DMS79 treated with DMSO at 0.1 percent for 48 hours (cell line): Measurements from ENCODE around the gene RAPGEF1.
"Not testable (repeated sequence)": the region's sequence is repeated elsewhere in the genome, so short reads cannot be mapped to it uniquely, and the experiment has no call there.

Source experiments
- DNase-seq: peaks from one replicate; lab custom pipeline; 2025; lab: John Stamatoyannopoulos, UW

Gene RAPGEF1

GRCh38 chr9:131727795-131728545 lies 11.9 kb downstream of the RAPGEF1 start:
- DNase-seq, result peak; percentile 30

GRCh38 chr9:131727184-131727759 lies 12.6 kb downstream of the RAPGEF1 start:
- no peak for DNase-seq

- no peak for DNase-seq
Measured at GRCh38 chr9:131724683-131725082, 15.2 kb downstream of the RAPGEF1 start.

- DNase-seq, result no peak
Measured at GRCh38 chr9:131723632-131724031, 16.2 kb downstream of the RAPGEF1 start.

- DNase-seq, result peak; percentile 96
Measured at GRCh38 chr9:131722255-131722654, 17.6 kb downstream of the RAPGEF1 start.

- DNase-seq, result no peak
Measured at GRCh38 chr9:131721076-131721475, 18.8 kb downstream of the RAPGEF1 start.

GRCh38 chr9:131720330-131720729 lies 19.5 kb downstream of the RAPGEF1 start:
- DNase-seq, result no peak

GRCh38 chr9:131719262-131719908 lies 20.5 kb downstream of the RAPGEF1 start:
- DNase-seq, result no peak

GRCh38 chr9:131717719-131718460 lies 22.0 kb downstream of the RAPGEF1 start:
- no peak for DNase-seq

- no peak for DNase-seq
Measured at GRCh38 chr9:131715906-131716305, 24.0 kb downstream of the RAPGEF1 start.

GRCh38 chr9:131714821-131715220 lies 25.1 kb downstream of the RAPGEF1 start:
- no peak for DNase-seq

- DNase-seq, result no peak
Measured at GRCh38 chr9:131714161-131714646, 25.7 kb downstream of the RAPGEF1 start.

- no peak for DNase-seq
Measured at GRCh38 chr9:131713016-131713415, 26.9 kb downstream of the RAPGEF1 start.

GRCh38 chr9:131712151-131712716 lies 27.6 kb downstream of the RAPGEF1 start:
- DNase-seq, result no peak

- no peak for DNase-seq
Measured at GRCh38 chr9:131709771-131710431, 30.0 kb downstream of the RAPGEF1 start.

GRCh38 chr9:131709010-131709770 lies 30.7 kb downstream of the RAPGEF1 start:
- not testable (repeated sequence) for DNase-seq

GRCh38 chr9:131708226-131709002 lies 31.5 kb downstream of the RAPGEF1 start:
- DNase-seq, result peak; percentile 55

- peak; percentile 9 for DNase-seq
Measured at GRCh38 chr9:131707733-131708157, 32.1 kb downstream of the RAPGEF1 start.

GRCh38 chr9:131707050-131707449 lies 32.8 kb downstream of the RAPGEF1 start:
- no peak for DNase-seq

- no peak for DNase-seq
Measured at GRCh38 chr9:131706608-131706970, 33.3 kb downstream of the RAPGEF1 start.
